AG04450 (cell line): ENCODE results near the gene BAG1. TPM values are rescaled to one million over a fixed set of nuclear protein-coding genes. Genes with fewer than 3 reads are reported as not detected.

Experiments used
- CTCF ChIA-PET: fragments of 300-600, 350-600 bp; formaldehyde crosslinking; extraction: SDS; loops from one replicate; lab custom pipeline; 2022; ENCODE audit warnings: antibody characterized with exemption, inconsistent platforms; lab: Charles Lee
- POLR2A ChIA-PET: fragments of 350-600 bp; formaldehyde crosslinking; extraction: SDS; loops from one replicate; lab custom pipeline; 2021; ENCODE audit warnings: antibody characterized with exemption, inconsistent platforms; lab: Yijun Ruan, JAX
- DNase-seq: peaks from one replicate; pipeline ENCODE4 v3.0.0-alpha.2; 2011; ENCODE audit warnings: low read depth, low spot score
- H3K27ac ChIP-seq: one replicate; pipeline ENCODE4 v1.5.1; 2012; ENCODE audit warnings: low read depth, low read length, control low read depth
- H3K27me3 ChIP-seq: one replicate; pipeline ENCODE4 v1.6.0; 2012; ENCODE audit warnings: low read length; ENCODE audit not compliant: control insufficient read depth, insufficient read depth
- H3K4me3 ChIP-seq: 2 replicates; pipeline ENCODE4 v1.5.1; 2011; ENCODE audit warnings: mild to moderate bottlenecking, low read depth, low read length, control low read depth
- H3K9me3 ChIP-seq: 2 replicates; pipeline ENCODE4 v1.5.1; 2012; ENCODE audit warnings: low read length; ENCODE audit not compliant: control insufficient read depth, insufficient read depth
- CTCF ChIP-seq: IDR thresholded peaks from 2 replicates; pipeline ENCODE4 v1.5.1; 2011; ENCODE audit warnings: low read depth, low read length, control low read depth, inconsistent platforms
- polyA plus RNA-seq: library from polyadenylated mRNA; depleted of rRNA; stranded (reverse); fragments of >200 nt; gene quantifications from 2 replicates; pipeline ENCODE4 v1.2.3, GENCODE V29; 2011

BAG1 gene
- polyA plus RNA-seq, 1 experiment: 31.7 TPM

DNA sequence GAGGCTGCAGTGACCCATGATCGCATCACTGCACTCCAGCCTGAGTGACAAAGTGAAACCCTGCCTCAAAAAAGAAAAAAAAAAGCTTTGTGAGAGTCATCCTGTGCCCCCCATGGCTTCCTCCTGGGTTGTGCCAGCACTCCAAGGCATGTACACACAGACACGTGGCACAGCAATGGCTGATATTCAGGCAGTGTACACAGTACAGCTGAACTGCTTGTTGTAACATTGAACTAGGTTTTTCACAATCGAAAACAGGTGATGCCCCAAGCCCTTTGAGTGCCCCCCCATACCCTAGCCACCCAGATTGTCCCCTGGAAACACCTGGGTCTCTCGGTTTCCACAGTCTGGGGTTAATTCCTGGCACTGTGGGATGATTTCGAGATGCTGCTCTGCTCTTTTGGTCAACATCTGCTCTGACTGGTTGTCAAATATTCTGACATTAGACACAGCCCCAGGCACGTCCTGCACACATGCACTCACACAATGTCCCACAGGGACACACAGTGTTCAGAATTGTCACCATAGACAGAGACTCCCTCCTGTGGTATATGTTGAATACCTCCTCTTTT, 15.3 kb downstream of the BAG1 start:
- no peak overlapping the region for H3K4me3 ChIP-seq
- no peak for TF ChIP-seq CTCF
- no peak overlapping the region for H3K27ac ChIP-seq
- POLR2A ChIA-PET: interaction anchor here (1.1 kb wide), 1 partner anchor 13 kb away, joined by 3 read pairs; no protein-coding TSS in a partner anchor
- no peaks in the 10 kb centered on the region for H3K27me3 ChIP-seq
- CTCF ChIA-PET: no interaction called here
- no peaks in the 10 kb centered on the region for H3K9me3 ChIP-seq
- DNase-seq: no peak

DNA sequence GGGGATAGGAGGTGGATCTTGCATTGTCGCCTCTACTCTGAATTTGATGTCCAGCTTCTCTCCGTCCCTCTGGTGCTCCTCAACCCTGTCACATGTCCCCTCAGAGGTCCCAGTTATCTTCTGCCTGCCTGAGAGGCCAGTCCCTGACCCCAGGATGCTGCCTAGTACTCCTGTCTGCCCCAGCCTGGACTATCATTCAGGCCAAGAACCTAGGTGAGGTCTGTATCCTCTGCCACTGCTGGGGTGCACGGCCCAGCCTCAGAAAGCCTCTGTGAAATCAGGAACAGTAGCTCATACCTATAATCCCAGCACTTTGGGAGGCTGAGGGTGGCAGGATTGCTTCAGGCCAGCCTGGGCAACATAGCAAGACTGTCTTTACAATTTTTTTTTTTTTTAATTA, 15.9 kb downstream of the BAG1 start:
- no peak overlapping the region for H3K27ac ChIP-seq
- H3K9me3 ChIP-seq: no peaks in the 10 kb centered on the region
- TF ChIP-seq CTCF: no peak
- H3K27me3 ChIP-seq: no peaks in the 10 kb centered on the region
- no peak overlapping the region for H3K4me3 ChIP-seq
- ChIA-PET CTCF (no interaction called here), POLR2A (interaction anchor here (1.1 kb wide), 1 partner anchor 13 kb away, joined by 3 read pairs; no protein-coding TSS in a partner anchor)
- DNase-seq: no peak

GRCh38 chr9:33246269-33246860, 18.1 kb downstream of the BAG1 start:
- H3K27me3 ChIP-seq: no peaks in the 10 kb centered on the region
- DNase-seq: no peak
- no peak for TF ChIP-seq CTCF
- H3K27ac ChIP-seq: no peak overlapping the region
- CTCF ChIA-PET: no interaction called here
- no peaks in the 10 kb centered on the region for H3K9me3 ChIP-seq
- POLR2A ChIA-PET: no interaction called here
- no peak overlapping the region for H3K4me3 ChIP-seq

DNA sequence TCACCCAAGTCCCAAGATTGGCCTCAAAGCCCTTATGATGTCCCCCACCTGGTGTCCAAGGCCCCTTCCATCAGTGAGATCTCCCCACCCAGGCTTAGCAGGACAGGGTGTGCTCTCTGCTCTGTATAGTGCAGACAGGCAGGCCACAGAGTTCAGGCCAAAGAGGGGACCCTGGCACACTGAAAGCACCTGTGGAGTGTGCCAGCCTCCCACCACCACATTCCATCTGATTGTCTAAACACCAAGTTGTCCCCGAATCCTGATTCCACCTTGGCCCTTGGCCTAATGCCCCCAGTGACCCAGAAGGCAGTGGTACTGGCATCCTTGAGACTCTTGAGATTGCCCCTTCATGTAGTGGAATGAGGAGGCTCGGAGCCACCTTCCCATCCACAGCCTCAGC, 19.2 kb downstream of the BAG1 start:
- no peaks in the 10 kb centered on the region for H3K9me3 ChIP-seq
- POLR2A ChIA-PET: no interaction called here
- TF ChIP-seq CTCF: no peak
- CTCF ChIA-PET: interaction anchor here (0.6 kb wide), 1 partner anchor 378 kb away, joined by 5 read pairs; no protein-coding TSS in a partner anchor
- DNase-seq: no peak
- no peaks in the 10 kb centered on the region for H3K27me3 ChIP-seq
- no peak overlapping the region for H3K4me3 ChIP-seq
- no peak overlapping the region for H3K27ac ChIP-seq

GRCh38 chr9:33244137-33244784, 20.2 kb downstream of the BAG1 start:
- ChIA-PET CTCF (no interaction called here), POLR2A (interaction anchor here (1.1 kb wide), 1 partner anchor 9 kb away, joined by 4 read pairs; no protein-coding TSS in a partner anchor)
- TF ChIP-seq CTCF: no peak
- no peaks in the 10 kb centered on the region for H3K27me3 ChIP-seq
- no peak for DNase-seq
- H3K4me3 ChIP-seq: no peak overlapping the region
- H3K9me3 ChIP-seq: no peaks in the 10 kb centered on the region
- no peak overlapping the region for H3K27ac ChIP-seq
